GM12878 (cell line): ENCODE results near the gene ASTL. TPM values are rescaled to one million over a fixed set of nuclear protein-coding genes. Genes with fewer than 3 reads are reported as not detected.

Experiments
- ATAC-seq: fragments of 200-7000 bp; cut with Tn5 transposase; 3 replicates; pipeline ENCODE4 v1.9.1; 2020; ENCODE audit warnings: mild to moderate bottlenecking, moderate library complexity
- BruUV-seq: library from RNA; stranded (reverse); fragments of 400-500 nt; replicated peaks from 2 replicates; lab custom pipeline; 2021; lab: Mats Ljungman, UMichigan
- CTCF ChIA-PET: fragments of 300-600 bp; sonication (Branson Sonifier 250); formaldehyde crosslinking; extraction: SDS; loops from one replicate; lab custom pipeline; 2021; ENCODE audit warnings: inconsistent platforms; lab: Yijun Ruan, JAX
- POLR2A ChIA-PET: fragments of 350-600 bp; formaldehyde crosslinking; extraction: SDS; loops from one replicate; lab custom pipeline; 2021; ENCODE audit warnings: inconsistent platforms; lab: Charles Lee
- RAD21 ChIA-PET: fragments of 300-600 bp; sonication (Branson Sonifier 250); formaldehyde crosslinking; loops from one replicate; lab custom pipeline; 2023; ENCODE audit warnings: antibody characterized with exemption; ENCODE audit not compliant: unreplicated experiment; lab: Charles Lee
- SMC1A ChIA-PET: fragments of 300-600 bp; sonication (Branson Sonifier 250); formaldehyde crosslinking; loops from one replicate; lab custom pipeline; 2023; ENCODE audit not compliant: unreplicated experiment, uncharacterized antibody; lab: Charles Lee
- DNase-seq: peaks from one replicate; pipeline ENCODE4 v3.0.0-alpha.2; 2011; ENCODE audit warnings: low read depth, low spot score
- FAIRE-seq: peaks from 3 replicates; lab custom pipeline; 2011; peaks lifted over from hg19 to GRCh38; lab: Jason Lieb, UNC
- H2AFZ ChIP-seq: 2 replicates; pipeline ENCODE4 v1.6.0; 2011; ENCODE audit warnings: low read depth, low read length, control low read depth; ENCODE audit not compliant: control insufficient read depth
- H3K27ac ChIP-seq: 2 replicates; pipeline ENCODE4 v1.5.1; 2011; ENCODE audit warnings: control low read depth; ENCODE audit not compliant: control insufficient read depth, insufficient read depth
- H3K27me3 ChIP-seq, 2 experiments: replicated peaks in 1 of 2; 2 replicates each; pipeline versions ENCODE4 v1.6.0 to v1.6.1; 2011; ENCODE audit warnings: low read length in 1 of 2; ENCODE audit not compliant: control insufficient read depth in 2 of 2, insufficient read depth in 2 of 2
- H3K36me3 ChIP-seq, 2 experiments: 2 replicates each; pipeline ENCODE4 v1.5.1; 2011; ENCODE audit warnings: low read length in 1 of 2; ENCODE audit not compliant: control insufficient read depth in 2 of 2, insufficient read depth in 2 of 2
- H3K4me1 ChIP-seq: 2 replicates; pipeline ENCODE4 v1.6.1; 2011; ENCODE audit warnings: mild to moderate bottlenecking, low read length, moderate library complexity, mixed read lengths; ENCODE audit not compliant: control insufficient read depth, insufficient read depth
- H3K4me2 ChIP-seq: 2 replicates; pipeline ENCODE4 v1.6.0; 2011; ENCODE audit warnings: control low read depth; ENCODE audit not compliant: control insufficient read depth, insufficient read depth
- H3K4me3 ChIP-seq: fragments of 200-600 bp; sonication (generic); 2 replicates; pipeline ENCODE4 v1.5.1; 2016
- H3K79me2 ChIP-seq: 2 replicates; pipeline ENCODE4 v1.6.0; 2011; ENCODE audit warnings: low read length; ENCODE audit not compliant: control insufficient read depth, insufficient read depth
- H3K9ac ChIP-seq: 2 replicates; pipeline ENCODE4 v1.8.0; 2011; ENCODE audit warnings: low read length, control low read depth, mixed read lengths; ENCODE audit not compliant: control insufficient read depth, insufficient read depth
- H3K9me3 ChIP-seq: replicated peaks from 3 replicates; pipeline ENCODE4 v1.5.1; 2011; ENCODE audit warnings: mild to moderate bottlenecking, low read length; ENCODE audit not compliant: control insufficient read depth, insufficient read depth
- H4K20me1 ChIP-seq: 2 replicates; pipeline ENCODE4 v1.6.0; 2011; ENCODE audit not compliant: control insufficient read depth, insufficient read depth
- ASH2L ChIP-seq: fragments of 300-600, 200-600 bp; sonication (generic); IDR thresholded peaks from 2 replicates; pipeline ENCODE4 v1.6.1; 2017; ENCODE audit warnings: low read depth, mild to moderate bottlenecking, borderline replicate concordance
- CBFB ChIP-seq: IDR thresholded peaks from 2 replicates; pipeline ENCODE4 v1.6.1; 2016; ENCODE audit warnings: antibody characterized with exemption, low read depth
- CHD4 ChIP-seq: fragments of 200-600 bp; sonication (generic); IDR thresholded peaks from 2 replicates; pipeline ENCODE4 v1.6.1; 2016; ENCODE audit warnings: mild to moderate bottlenecking
- EZH2 ChIP-seq: IDR thresholded peaks from 2 replicates; pipeline ENCODE4 v1.6.1; 2012; ENCODE audit warnings: low read depth, mild to moderate bottlenecking, control low read depth, inconsistent platforms, low read length, borderline replicate concordance; ENCODE audit not compliant: control insufficient read depth
- IKZF1 ChIP-seq: fragments of 450-650 bp; conservative IDR thresholded peaks from 2 replicates; pipeline ENCODE4 v1.6.1; 2017; ENCODE audit warnings: antibody characterized with exemption, mild to moderate bottlenecking
- IRF4 ChIP-seq: IDR thresholded peaks from 2 replicates; pipeline ENCODE4 v1.6.1; 2011; ENCODE audit warnings: low read depth, low read length
- NFIC ChIP-seq: IDR thresholded peaks from 2 replicates; pipeline ENCODE4 v1.6.1; 2012; ENCODE audit warnings: low read depth, mild to moderate bottlenecking, inconsistent platforms, low read length, moderate library complexity
- NFYA ChIP-seq: IDR thresholded peaks from 2 replicates; pipeline ENCODE4 v1.6.1; 2011; ENCODE audit warnings: low read depth, mild to moderate bottlenecking, low read length, improper control_type of control experiment, borderline replicate concordance
- SMC3 ChIP-seq: IDR thresholded peaks from 2 replicates; pipeline ENCODE4 v1.6.1; 2011; ENCODE audit warnings: low read length, improper control_type of control experiment, borderline replicate concordance
- SUPT20H ChIP-seq: IDR thresholded peaks from 2 replicates; pipeline ENCODE4 v1.6.1; 2011; ENCODE audit warnings: low read depth, mild to moderate bottlenecking, low read length, moderate library complexity, borderline replicate concordance; ENCODE audit not compliant: control insufficient read depth
- TBL1XR1 ChIP-seq: IDR thresholded peaks from 2 replicates; pipeline ENCODE4 v1.6.1; 2012; ENCODE audit warnings: low read depth, low read length, improper control_type of control experiment
- ZNF217 ChIP-seq: fragments of 450-650 bp; IDR thresholded peaks from 2 replicates; pipeline ENCODE4 v1.6.1; 2017; ENCODE audit warnings: antibody characterized with exemption, mild to moderate bottlenecking
- ZSCAN29 ChIP-seq: fragments of 450-650 bp; IDR thresholded peaks from 2 replicates; pipeline ENCODE4 v1.6.1; 2017; ENCODE audit warnings: mild to moderate bottlenecking, moderate library complexity
- WGBS: methylation state at CpG from one replicate; pipeline ENCODE4 v1.1.6; 2016; ENCODE audit warnings: low lambda C conversion rate; ENCODE audit not compliant: insufficient replicate concordance, insufficient coverage; ENCODE audit errors: missing lambda C conversion rate; 5-methylcytosine and 5-hydroxymethylcytosine counted together
- in situ Hi-C: fragments of 300-500 bp; cut with MboI; formaldehyde crosslinking; loops from 9 replicates; pipeline ENCODE4 v1.14.3; 2018; ENCODE audit warnings: mixed read lengths
- intact Hi-C: fragments of 100-400 bp; cut with micrococcal nuclease; formaldehyde crosslinking; loops from one replicate; pipeline ENCODE4 v1.14.2; 2022; ENCODE audit not compliant: unreplicated experiment
- polyA plus RNA-seq, 11 experiments: library from polyadenylated mRNA; depleted of rRNA in 4 of 11; unstranded in 6 of 11; stranded (reverse) in 5 of 11; fragments of >200 nt; fragmentation: Nextera tagmentation in 4 of 11; fragmentation: Illumina TruSeq in 1 of 11; extraction: Ambion mirVana in 4 of 11; extraction: Trizol in 1 of 11; gene quantifications; 1 replicate in 1 of 11; 2 replicates in 10 of 11; pipeline versions ENCODE4 v1.2.1 to v1.2.3, GENCODE V29; 2011 to 2016; ENCODE audit warnings: inconsistent platforms in 2 of 11, missing spikeins in 2 of 11, low read depth in 1 of 11
- total RNA-seq, 4 experiments: library from RNA; depleted of rRNA in 3 of 4; stranded (reverse); fragments of >200 nt in 3 of 4; fragmentation: Illumina TruSeq in 1 of 4; extraction: Trizol in 1 of 4; gene quantifications; 2 replicates each; pipeline versions ENCODE4 v1.2.1 to v1.2.3, GENCODE V29; 2013 to 2021
- TF ChIP-seq, protein P1 (sequence below): fragments of 450-650 bp; IDR thresholded peaks from 2 replicates; pipeline ENCODE4 v1.6.1; 2017; ENCODE audit warnings: mild to moderate bottlenecking, low read depth, inconsistent platforms; ENCODE audit not compliant: poor library complexity, severe bottlenecking
- TF ChIP-seq, protein P2 (sequence below): fragments of 450-650 bp; formaldehyde crosslinking; IDR thresholded peaks from 2 replicates; pipeline ENCODE4 v1.5.0; 2022; ENCODE audit warnings: mild to moderate bottlenecking, missing genetic modification characterization
- TF ChIP-seq, protein P3 (sequence below): fragments of 450-650 bp; IDR thresholded peaks from 2 replicates; pipeline ENCODE4 v1.6.1; 2018; ENCODE audit warnings: borderline replicate concordance, mild to moderate bottlenecking; ENCODE audit not compliant: partially characterized antibody

Gene ASTL
- total and polyA plus RNA-seq, 10 of the 15 experiments (the other 5 are each of a cell fraction or from before 2014, with no cell fraction given): 0.18 to 1.0 (median 0.38) TPM; not detected in 4

DNA sequence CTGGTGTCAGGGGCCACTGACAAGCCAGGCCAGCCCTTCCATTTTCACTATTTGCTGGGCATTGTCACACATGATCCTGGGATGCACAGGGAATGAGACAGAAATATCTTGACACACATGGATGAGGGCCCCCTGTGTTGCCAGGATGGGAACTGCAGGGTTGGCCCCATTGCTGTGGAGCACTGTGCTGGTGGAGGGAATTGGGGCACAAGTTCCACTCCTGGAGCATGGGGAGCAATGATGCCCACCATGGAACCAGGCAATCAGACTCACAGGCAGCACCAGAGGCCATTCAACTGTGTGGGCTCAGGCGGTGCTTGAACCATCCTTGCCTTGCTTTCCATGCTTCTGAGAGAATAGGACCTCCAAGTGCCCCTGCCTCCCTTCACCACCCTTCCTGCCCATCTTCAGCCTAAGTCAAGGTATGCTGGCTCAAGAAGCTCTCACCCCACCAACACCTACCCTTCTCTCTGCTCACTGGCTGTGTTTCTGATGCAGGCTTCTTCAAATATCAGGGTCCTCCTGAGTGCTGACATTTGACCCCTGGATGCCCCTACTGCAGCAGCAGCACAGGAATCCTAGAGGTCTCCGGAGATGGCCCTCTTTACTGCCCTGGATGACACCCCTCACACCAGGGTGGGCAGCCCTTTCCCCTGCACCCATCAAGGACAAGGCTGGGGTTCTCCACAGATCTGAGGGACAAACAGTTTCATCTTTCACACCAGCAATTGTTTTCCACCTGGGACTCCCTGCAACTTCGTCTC is 33.0 kb downstream of the ASTL start:
- H3K36me3 ChIP-seq: no peaks in the 10 kb centered on the region
- H3K9me3 ChIP-seq: peaks cover 4% of the 10 kb centered on the region; the same call in 2 of the 3 replicates
- H3K4me2 ChIP-seq: no peak overlapping the region
- no peaks in the 10 kb centered on the region for H3K79me2 ChIP-seq
- H3K4me3 ChIP-seq: no peak overlapping the region
- no TSS peak for BruUV-seq
- DNase-seq: no peak
- 33% methylated on average over 3 of the region's 3 CpGs for WGBS
- H3K9ac ChIP-seq: no peak overlapping the region
- SMC1A ChIA-PET: no interaction called here
- RAD21 ChIA-PET: no interaction called here
- no peak overlapping the region for H2AFZ ChIP-seq
- H4K20me1 ChIP-seq: no peaks in the 10 kb centered on the region
- H3K4me1 ChIP-seq: no peaks in the 10 kb centered on the region
- no peak overlapping the region for H3K27ac ChIP-seq
- in situ Hi-C loops: no loop called here
- ATAC-seq: no peak
- CTCF ChIA-PET: no interaction called here
- intact Hi-C loops: no loop called here
- POLR2A ChIA-PET: no interaction called here
- no peak for FAIRE-seq
- H3K27me3 ChIP-seq: no peaks in the 10 kb centered on the region
- TF ChIP-seq ASH2L: no peak
- TF ChIP-seq EZH2: no peak
- TF ChIP-seq TBL1XR1: no peak
- TF ChIP-seq, protein P1, sequence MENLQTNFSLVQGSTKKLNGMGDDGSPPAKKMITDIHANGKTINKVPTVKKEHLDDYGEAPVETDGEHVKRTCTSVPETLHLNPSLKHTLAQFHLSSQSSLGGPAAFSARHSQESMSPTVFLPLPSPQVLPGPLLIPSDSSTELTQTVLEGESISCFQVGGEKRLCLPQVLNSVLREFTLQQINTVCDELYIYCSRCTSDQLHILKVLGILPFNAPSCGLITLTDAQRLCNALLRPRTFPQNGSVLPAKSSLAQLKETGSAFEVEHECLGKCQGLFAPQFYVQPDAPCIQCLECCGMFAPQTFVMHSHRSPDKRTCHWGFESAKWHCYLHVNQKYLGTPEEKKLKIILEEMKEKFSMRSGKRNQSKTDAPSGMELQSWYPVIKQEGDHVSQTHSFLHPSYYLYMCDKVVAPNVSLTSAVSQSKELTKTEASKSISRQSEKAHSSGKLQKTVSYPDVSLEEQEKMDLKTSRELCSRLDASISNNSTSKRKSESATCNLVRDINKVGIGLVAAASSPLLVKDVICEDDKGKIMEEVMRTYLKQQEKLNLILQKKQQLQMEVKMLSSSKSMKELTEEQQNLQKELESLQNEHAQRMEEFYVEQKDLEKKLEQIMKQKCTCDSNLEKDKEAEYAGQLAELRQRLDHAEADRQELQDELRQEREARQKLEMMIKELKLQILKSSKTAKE: no peak
- TF ChIP-seq, protein P2, sequence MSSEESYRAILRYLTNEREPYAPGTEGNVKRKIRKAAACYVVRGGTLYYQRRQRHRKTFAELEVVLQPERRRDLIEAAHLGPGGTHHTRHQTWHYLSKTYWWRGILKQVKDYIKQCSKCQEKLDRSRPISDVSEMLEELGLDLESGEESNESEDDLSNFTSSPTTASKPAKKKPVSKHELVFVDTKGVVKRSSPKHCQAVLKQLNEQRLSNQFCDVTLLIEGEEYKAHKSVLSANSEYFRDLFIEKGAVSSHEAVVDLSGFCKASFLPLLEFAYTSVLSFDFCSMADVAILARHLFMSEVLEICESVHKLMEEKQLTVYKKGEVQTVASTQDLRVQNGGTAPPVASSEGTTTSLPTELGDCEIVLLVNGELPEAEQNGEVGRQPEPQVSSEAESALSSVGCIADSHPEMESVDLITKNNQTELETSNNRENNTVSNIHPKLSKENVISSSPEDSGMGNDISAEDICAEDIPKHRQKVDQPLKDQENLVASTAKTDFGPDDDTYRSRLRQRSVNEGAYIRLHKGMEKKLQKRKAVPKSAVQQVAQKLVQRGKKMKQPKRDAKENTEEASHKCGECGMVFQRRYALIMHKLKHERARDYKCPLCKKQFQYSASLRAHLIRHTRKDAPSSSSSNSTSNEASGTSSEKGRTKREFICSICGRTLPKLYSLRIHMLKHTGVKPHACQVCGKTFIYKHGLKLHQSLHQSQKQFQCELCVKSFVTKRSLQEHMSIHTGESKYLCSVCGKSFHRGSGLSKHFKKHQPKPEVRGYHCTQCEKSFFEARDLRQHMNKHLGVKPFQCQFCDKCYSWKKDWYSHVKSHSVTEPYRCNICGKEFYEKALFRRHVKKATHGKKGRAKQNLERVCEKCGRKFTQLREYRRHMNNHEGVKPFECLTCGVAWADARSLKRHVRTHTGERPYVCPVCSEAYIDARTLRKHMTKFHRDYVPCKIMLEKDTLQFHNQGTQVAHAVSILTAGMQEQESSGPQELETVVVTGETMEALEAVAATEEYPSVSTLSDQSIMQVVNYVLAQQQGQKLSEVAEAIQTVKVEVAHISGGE (CRISPR knock-in tag): no peak
- TF ChIP-seq NFYA: no peak
- TF ChIP-seq IRF4: no peak
- no peak for TF ChIP-seq ZNF217
- no peak for TF ChIP-seq SMC3
- TF ChIP-seq SUPT20H: no peak
- no peak for TF ChIP-seq NFIC
- no peak for TF ChIP-seq ZSCAN29
- no peak for TF ChIP-seq CHD4
- no peak for TF ChIP-seq CBFB
- TF ChIP-seq, protein P3, sequence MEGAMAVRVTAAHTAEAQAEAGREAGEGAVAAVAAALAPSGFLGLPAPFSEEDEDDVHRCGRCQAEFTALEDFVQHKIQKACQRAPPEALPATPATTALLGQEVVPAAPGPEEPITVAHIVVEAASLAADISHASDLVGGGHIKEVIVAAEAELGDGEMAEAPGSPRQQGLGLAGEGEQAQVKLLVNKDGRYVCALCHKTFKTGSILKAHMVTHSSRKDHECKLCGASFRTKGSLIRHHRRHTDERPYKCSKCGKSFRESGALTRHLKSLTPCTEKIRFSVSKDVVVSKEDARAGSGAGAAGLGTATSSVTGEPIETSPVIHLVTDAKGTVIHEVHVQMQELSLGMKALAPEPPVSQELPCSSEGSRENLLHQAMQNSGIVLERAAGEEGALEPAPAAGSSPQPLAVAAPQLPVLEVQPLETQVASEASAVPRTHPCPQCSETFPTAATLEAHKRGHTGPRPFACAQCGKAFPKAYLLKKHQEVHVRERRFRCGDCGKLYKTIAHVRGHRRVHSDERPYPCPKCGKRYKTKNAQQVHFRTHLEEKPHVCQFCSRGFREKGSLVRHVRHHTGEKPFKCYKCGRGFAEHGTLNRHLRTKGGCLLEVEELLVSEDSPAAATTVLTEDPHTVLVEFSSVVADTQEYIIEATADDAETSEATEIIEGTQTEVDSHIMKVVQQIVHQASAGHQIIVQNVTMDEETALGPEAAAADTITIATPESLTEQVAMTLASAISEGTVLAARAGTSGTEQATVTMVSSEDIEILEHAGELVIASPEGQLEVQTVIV: no peak
- TF ChIP-seq IKZF1: no peak
